H9 (cell line): ENCODE results near the gene F2RL3. TPM values are rescaled to one million over a fixed set of nuclear protein-coding genes. Genes with fewer than 3 reads are reported as not detected.

Source experiments
- DNase-seq: peaks from one replicate; pipeline ENCODE4 v3.0.0-alpha.2; 2017
- H2AFZ ChIP-seq: one replicate; pipeline ENCODE4 v1.6.1; 2013; ENCODE audit warnings: mild to moderate bottlenecking, low read length, control low read depth, moderate library complexity
- H2AK5ac ChIP-seq: 2 replicates; pipeline ENCODE4 v1.6.1; 2013; ENCODE audit warnings: low read length, control low read depth, mixed read lengths; ENCODE audit not compliant: insufficient read length
- H2BK120ac ChIP-seq: one replicate; pipeline ENCODE4 v1.6.1; 2013; ENCODE audit warnings: low read depth, mild to moderate bottlenecking, low read length, control low read depth, inconsistent platforms; ENCODE audit not compliant: poor library complexity, severe bottlenecking
- H2BK12ac ChIP-seq: 2 replicates; pipeline ENCODE4 v1.6.1; 2013; ENCODE audit warnings: low read length, control low read depth, mixed read lengths, low read depth; ENCODE audit not compliant: insufficient read length
- H2BK15ac ChIP-seq: 2 replicates; pipeline ENCODE4 v1.6.1; 2013; ENCODE audit warnings: low read depth, low read length, control low read depth
- H2BK20ac ChIP-seq: one replicate; pipeline ENCODE4 v1.6.1; 2013; ENCODE audit warnings: low read depth, mild to moderate bottlenecking, low read length, control low read depth, inconsistent platforms; ENCODE audit not compliant: poor library complexity, severe bottlenecking
- H2BK5ac ChIP-seq: 2 replicates; pipeline ENCODE4 v1.6.1; 2013; ENCODE audit warnings: low read length, control low read depth, mixed read lengths; ENCODE audit not compliant: insufficient read length
- H3K14ac ChIP-seq: 2 replicates; pipeline ENCODE4 v1.6.1; 2013; ENCODE audit warnings: low read length, control low read depth; ENCODE audit not compliant: insufficient read depth
- H3K18ac ChIP-seq: 2 replicates; pipeline ENCODE4 v1.6.1; 2013; ENCODE audit warnings: low read depth, mild to moderate bottlenecking, mixed read lengths, low read length, control low read depth; ENCODE audit not compliant: insufficient read length
- H3K23ac ChIP-seq: 2 replicates; pipeline ENCODE4 v1.6.1; 2013; ENCODE audit warnings: low read length, control low read depth, mixed read lengths, low read depth; ENCODE audit not compliant: insufficient read length
- H3K23me2 ChIP-seq: 2 replicates; pipeline ENCODE4 v1.6.1; 2013; ENCODE audit warnings: low read depth, mild to moderate bottlenecking, mixed read lengths, low read length, control low read depth; ENCODE audit not compliant: insufficient read length, poor library complexity, severe bottlenecking
- H3K27ac ChIP-seq: 2 replicates; pipeline ENCODE4 v1.5.1; 2013; ENCODE audit warnings: low read length, control low read depth, mixed read lengths, low read depth; ENCODE audit not compliant: insufficient read length
- H3K27me3 ChIP-seq: 2 replicates; pipeline ENCODE4 v1.6.1; 2013; ENCODE audit warnings: low read length, control low read depth, inconsistent platforms; ENCODE audit not compliant: insufficient read depth
- H3K4ac ChIP-seq: 2 replicates; pipeline ENCODE4 v1.6.1; 2013; ENCODE audit warnings: low read depth, mild to moderate bottlenecking, control low read depth, inconsistent platforms, low read length, moderate library complexity
- H3K4me1 ChIP-seq: 2 replicates; pipeline ENCODE4 v1.6.1; 2013; ENCODE audit warnings: low read length, control low read depth, inconsistent platforms; ENCODE audit not compliant: insufficient read depth
- H3K4me2 ChIP-seq: 2 replicates; pipeline ENCODE4 v1.6.1; 2013; ENCODE audit warnings: low read length, control low read depth, mixed read lengths; ENCODE audit not compliant: insufficient read length, insufficient read depth
- H3K56ac ChIP-seq: 2 replicates; pipeline ENCODE4 v1.6.1; 2013; ENCODE audit warnings: low read depth, mild to moderate bottlenecking, mixed read lengths, low read length, control low read depth; ENCODE audit not compliant: insufficient read length
- H3K79me1 ChIP-seq: 2 replicates; pipeline ENCODE4 v1.6.1; 2013; ENCODE audit warnings: low read depth, mild to moderate bottlenecking, moderate library complexity, low read length, control low read depth, inconsistent platforms; ENCODE audit not compliant: insufficient read depth, poor library complexity, severe bottlenecking
- H3K79me2 ChIP-seq: 2 replicates; pipeline ENCODE4 v1.6.1; 2013; ENCODE audit warnings: low read length, control low read depth, inconsistent platforms; ENCODE audit not compliant: insufficient read depth
- H3K9ac ChIP-seq: 2 replicates; pipeline ENCODE4 v1.6.1; 2013; ENCODE audit warnings: low read length, control low read depth, mixed read lengths; ENCODE audit not compliant: insufficient read length; ENCODE audit errors: extremely low read depth
- H3K9me3 ChIP-seq: one replicate; pipeline ENCODE4 v1.6.1; 2013; ENCODE audit warnings: low read depth, low read length, inconsistent platforms; ENCODE audit not compliant: control insufficient read depth
- H3T11ph ChIP-seq: one replicate; pipeline ENCODE4 v1.6.1; 2013; ENCODE audit warnings: mild to moderate bottlenecking, low read length, control low read depth, inconsistent platforms
- H4K20me1 ChIP-seq: one replicate; pipeline ENCODE4 v1.6.1; 2013; ENCODE audit not compliant: control insufficient read depth, insufficient read length, insufficient read depth
- H4K5ac ChIP-seq: 2 replicates; pipeline ENCODE4 v1.6.1; 2013; ENCODE audit warnings: low read depth, mild to moderate bottlenecking, mixed read lengths, low read length, control low read depth; ENCODE audit not compliant: insufficient read length
- H4K8ac ChIP-seq: replicated peaks from 2 replicates; pipeline ENCODE4 v1.6.1; 2013; ENCODE audit warnings: low read length, control low read depth, mixed read lengths, low read depth; ENCODE audit not compliant: insufficient read length
- H4K91ac ChIP-seq: 2 replicates; pipeline ENCODE4 v1.6.1; 2013; ENCODE audit warnings: low read depth, mild to moderate bottlenecking, moderate library complexity, mixed read lengths, low read length, control low read depth; ENCODE audit not compliant: insufficient read length
- H3K27ac Mint-ChIP-seq, 3 experiments: 2 replicates in 2 of 3; 3 replicates in 1 of 3; pipeline ENCODE4 v1.8.0; 2020 to 2021; ENCODE audit warnings: mixed read lengths in 3 of 3, mild to moderate bottlenecking in 1 of 3, moderate library complexity in 1 of 3
- H3K27me3 Mint-ChIP-seq: 2 replicates; pipeline ENCODE4 v1.8.0; 2021; ENCODE audit warnings: low read depth, mild to moderate bottlenecking, moderate library complexity, mixed read lengths
- H3K36me3 Mint-ChIP-seq, 3 experiments: 2 replicates in 2 of 3; 3 replicates in 1 of 3; pipeline ENCODE4 v1.8.0; 2020 to 2021; ENCODE audit warnings: low read depth in 3 of 3, mixed read lengths in 3 of 3; ENCODE audit not compliant: insufficient read depth in 1 of 3
- H3K4me1 Mint-ChIP-seq, 2 experiments: 2 replicates each; pipeline ENCODE4 v1.8.0; 2020; ENCODE audit warnings: mixed read lengths in 2 of 2
- H3K4me3 Mint-ChIP-seq, 2 experiments: 2 replicates in 1 of 2; 3 replicates in 1 of 2; pipeline ENCODE4 v1.8.0; 2020 to 2021; ENCODE audit warnings: mild to moderate bottlenecking in 2 of 2, mixed read lengths in 2 of 2, moderate library complexity in 1 of 2
- H3K9me3 Mint-ChIP-seq, 2 experiments: 2 replicates in 1 of 2; 3 replicates in 1 of 2; pipeline ENCODE4 v1.8.0; 2020; ENCODE audit warnings: mild to moderate bottlenecking in 2 of 2, mixed read lengths in 2 of 2, moderate library complexity in 1 of 2
- CTCF ChIP-seq: fragments of 200-600 bp; sonication (generic); conservative IDR thresholded peaks from 3 replicates; pipeline ENCODE4 v1.8.0; 2021; ENCODE audit warnings: antibody characterized with exemption, mild to moderate bottlenecking
- WGBS: extraction: QIAGEN DNeasy Blood & Tissue Kit; methylation state at CpG from one replicate; pipeline ENCODE4 v1.1.7; 2013; ENCODE audit warnings: missing lambda C conversion rate, low lambda C conversion rate, mixed read lengths; ENCODE audit not compliant: insufficient read length; ENCODE audit errors: extremely low coverage; 5-methylcytosine and 5-hydroxymethylcytosine counted together
- total RNA-seq: library from RNA; stranded (reverse); gene quantifications from 2 replicates; pipeline ENCODE4 v1.2.1, GENCODE V29; 2021

F2RL3 gene
- total RNA-seq, 1 experiment from 2014 or later = not detected

DNA sequence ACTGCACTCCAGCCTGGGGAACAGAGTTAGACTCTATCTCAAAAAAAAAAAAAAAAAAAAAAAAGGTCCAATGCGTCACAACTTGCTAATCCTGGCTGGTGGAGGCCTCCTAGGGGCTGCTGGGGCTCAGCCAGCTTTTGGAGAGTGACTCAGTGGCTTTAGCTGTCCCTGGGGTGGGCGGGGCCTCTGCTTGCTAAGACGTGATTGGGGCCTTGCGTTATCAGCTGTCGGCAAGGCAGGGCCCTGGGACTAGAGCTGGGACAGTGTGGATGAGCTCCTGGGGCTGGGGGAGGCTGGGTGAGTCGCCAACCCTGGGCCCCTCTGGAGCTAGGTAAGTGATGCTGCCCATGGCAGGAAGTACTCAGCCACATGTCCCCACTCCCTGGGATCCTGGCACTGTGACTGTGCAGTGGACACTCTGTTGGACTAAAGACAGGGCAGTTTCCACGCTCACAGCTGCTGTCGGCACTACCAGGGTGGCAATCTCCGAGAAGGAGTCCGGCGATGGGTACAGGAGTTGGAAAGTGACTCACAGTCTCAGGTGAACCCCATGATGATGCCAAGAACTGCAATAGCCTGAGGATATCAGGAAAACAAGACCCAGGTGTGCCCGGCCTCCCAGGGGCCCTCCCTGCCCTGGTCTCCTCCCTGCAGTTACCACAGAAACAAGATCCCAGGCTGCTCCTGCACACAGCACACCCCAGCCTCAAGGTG, 32.2 kb downstream of the F2RL3 start:
- Histone ChIP-seq H3K14ac (no peak overlapping the region), H3K23me2 (no peaks in the 10 kb centered on the region), H3K4ac (no peak overlapping the region), H3K9ac (no peak overlapping the region), H4K91ac (no peak overlapping the region), H2BK20ac (no peak overlapping the region), H3K4me2 (no peak overlapping the region), H4K20me1 (no peaks in the 10 kb centered on the region), H2BK12ac (no peak overlapping the region), H2AK5ac (no peak overlapping the region), H2BK15ac (no peak overlapping the region), H3K27me3 (no peaks in the 10 kb centered on the region), H3K4me1 (no peaks in the 10 kb centered on the region), H3K79me1 (no peaks in the 10 kb centered on the region), H3K56ac (no peak overlapping the region), H3K9me3 (no peaks in the 10 kb centered on the region), H3K79me2 (no peaks in the 10 kb centered on the region), H2BK120ac (no peak overlapping the region), H3T11ph (no peak overlapping the region), H4K5ac (no peak overlapping the region), H2BK5ac (no peak overlapping the region), H3K23ac (no peak overlapping the region), H3K27ac (no peak overlapping the region), H4K8ac (no peak overlapping the region), H3K18ac (no peak overlapping the region), H2AFZ (no peak overlapping the region)
- H3K9me3 Mint-ChIP-seq = peaks cover 3 to 16% of the 10 kb centered on the region in 2 experiments; a peak in 4 of 5 replicates
- DNase-seq = no peak
- TF ChIP-seq CTCF = no peak
- H3K27me3 Mint-ChIP-seq = peaks cover 3% of the 10 kb centered on the region; the same call in 1 of the 2 replicates
- no CpG with 5 or more reads among the region's 12 CpGs for WGBS
- peaks cover 0 to 19% (median 12%) of the 10 kb centered on the region in 3 experiments; a peak in 6 of 7 replicates for H3K36me3 Mint-ChIP-seq
- H3K4me3 Mint-ChIP-seq = no peak overlapping the region
- no peak overlapping the region; a peak in 1 of 7 replicates for H3K27ac Mint-ChIP-seq
- no peaks in the 10 kb centered on the region for H3K4me1 Mint-ChIP-seq
